K562 (cell line): Measurements from ENCODE around the gene CGA. TPM values are rescaled to one million over a fixed set of nuclear protein-coding genes. Genes with fewer than 3 reads are reported as not detected.

Experiments
- ATAC-seq: fragments of 200-7000 bp; cut with Tn5 transposase; 3 replicates; pipeline ENCODE4 v1.9.1; 2020; ENCODE audit warnings: moderate library complexity
- BruUV-seq: library from RNA; stranded (reverse); fragments of 400-500 nt; replicated peaks from 2 replicates; lab custom pipeline; 2021; lab: Mats Ljungman, UMichigan
- CTCF ChIA-PET: fragments of 300-600 bp; formaldehyde crosslinking; extraction: SDS; loops from one replicate; lab custom pipeline; 2021; ENCODE audit warnings: low intra/inter-chr PET ratio; lab: Yijun Ruan, JAX
- POLR2A ChIA-PET: fragments of 300-600, 350-650 bp; sonication (Branson Sonifier 250); formaldehyde crosslinking; extraction: SDS; loops from one replicate; lab custom pipeline; 2021; ENCODE audit warnings: antibody characterized with exemption, inconsistent platforms; lab: Yijun Ruan, JAX
- DNase-seq, 4 experiments: peaks; one replicate each; pipeline versions ENCODE4 v3.0.0 to v3.0.0-alpha.2; 2011 to 2018; ENCODE audit warnings: low spot score in 3 of 4, mixed read lengths in 3 of 4; ENCODE audit errors: extremely low read depth in 1 of 4
- FAIRE-seq: peaks from 2 replicates; lab custom pipeline; 2011; peaks lifted over from hg19 to GRCh38; lab: Jason Lieb, UNC
- H2AFZ ChIP-seq: 2 replicates; pipeline ENCODE4 v1.6.0; 2011; ENCODE audit warnings: low read depth, low read length, control low read depth, inconsistent platforms
- H3K27ac ChIP-seq: fragments of 200-600 bp; 3 replicates; pipeline ENCODE4 v1.8.0; 2011; ENCODE audit warnings: low read depth, mild to moderate bottlenecking, control low read depth, inconsistent platforms, low read length, moderate library complexity, mixed read lengths; ENCODE audit errors: extremely low read depth
- H3K27me3 ChIP-seq, 2 experiments: fragments of 300-600 bp in 1 of 2; 2 replicates in 1 of 2; 3 replicates in 1 of 2; pipeline versions ENCODE4 v1.6.0 to v1.8.0; 2011; ENCODE audit warnings: inconsistent platforms in 2 of 2, low read length in 2 of 2, mild to moderate bottlenecking in 1 of 2, mixed read lengths in 1 of 2, moderate library complexity in 1 of 2; ENCODE audit not compliant: control insufficient read depth in 2 of 2, insufficient read depth in 2 of 2
- H3K36me3 ChIP-seq: fragments of 300-600 bp; 3 replicates; pipeline ENCODE4 v1.8.0; 2011; ENCODE audit warnings: mild to moderate bottlenecking, low read length, inconsistent platforms; ENCODE audit not compliant: control insufficient read depth, insufficient read depth
- H3K4me1 ChIP-seq, 2 experiments: fragments of 200-600 bp in 1 of 2; replicated peaks in 1 of 2; 2 replicates in 1 of 2; 3 replicates in 1 of 2; pipeline versions ENCODE4 v1.5.1 to v1.8.0; 2011; ENCODE audit warnings: inconsistent platforms in 2 of 2, low read length in 2 of 2, mild to moderate bottlenecking in 1 of 2, mixed read lengths in 1 of 2, moderate library complexity in 1 of 2; ENCODE audit not compliant: control insufficient read depth in 2 of 2, insufficient read depth in 2 of 2
- H3K4me2 ChIP-seq: 2 replicates; pipeline ENCODE4 v1.6.1; 2011; ENCODE audit warnings: low read length, control low read depth, inconsistent platforms, mixed read lengths; ENCODE audit not compliant: insufficient read depth
- H3K4me3 ChIP-seq: fragments of 200-600 bp; sonication (generic), shearing (Covaris generic); 2 replicates; pipeline ENCODE4 v1.5.1; 2016; ENCODE audit warnings: control low read depth, inconsistent platforms
- H3K79me2 ChIP-seq: fragments of 200-600 bp; 3 replicates; pipeline ENCODE4 v1.8.0; 2011; ENCODE audit warnings: low read length, inconsistent platforms; ENCODE audit not compliant: control insufficient read depth, insufficient read depth
- H3K9ac ChIP-seq, 2 experiments: 2 replicates each; pipeline versions ENCODE4 v1.6.0 to v1.6.1; 2011; ENCODE audit warnings: low read depth in 2 of 2, low read length in 2 of 2, control low read depth in 1 of 2, inconsistent platforms in 1 of 2, mild to moderate bottlenecking in 1 of 2, mixed read lengths in 1 of 2; ENCODE audit not compliant: insufficient read depth in 1 of 2
- H3K9me1 ChIP-seq: one replicate; pipeline ENCODE4 v1.6.0; 2011; ENCODE audit warnings: inconsistent platforms, mild to moderate bottlenecking, low read length, moderate library complexity; ENCODE audit not compliant: control insufficient read depth, insufficient read depth
- H3K9me3 ChIP-seq: replicated peaks from 2 replicates; pipeline ENCODE4 v1.5.1; 2011; ENCODE audit warnings: low read depth, low read length, inconsistent platforms; ENCODE audit not compliant: control insufficient read depth, insufficient read depth
- H4K20me1 ChIP-seq: replicated peaks from 2 replicates; pipeline ENCODE4 v1.6.1; 2011; ENCODE audit warnings: low read length, inconsistent platforms, mixed read lengths; ENCODE audit not compliant: control insufficient read depth, insufficient read depth
- ETV6 ChIP-seq, 3 experiments: fragments of 150-350 bp in 1 of 3; sonication (generic) in 1 of 3; formaldehyde crosslinking in 1 of 3; IDR thresholded peaks; 2 replicates each; pipeline versions ENCODE4 v1.6.1 to v1.8.0; 2014 to 2022; ENCODE audit warnings: borderline replicate concordance in 2 of 3, low read depth in 2 of 3, antibody characterized with exemption in 1 of 3, low read length in 1 of 3, mild to moderate bottlenecking in 1 of 3, missing genetic modification reagents in 1 of 3
- GMEB1 ChIP-seq: fragments of 250-450 bp; sonication (Bioruptor Pico); IDR thresholded peaks from 2 replicates; pipeline ENCODE4 v1.4.0; 2020; ENCODE audit warnings: mild to moderate bottlenecking
- GTF2B ChIP-seq: IDR thresholded peaks from 2 replicates; pipeline ENCODE4 v1.6.1; 2011; ENCODE audit not compliant: insufficient read length; ENCODE audit errors: extremely low read depth
- RFX1 ChIP-seq: fragments of 450-650 bp; IDR thresholded peaks from 2 replicates; pipeline ENCODE4 v1.6.1; 2016; ENCODE audit warnings: mild to moderate bottlenecking, moderate library complexity
- SIRT6 ChIP-seq: IDR thresholded peaks from one replicate; pipeline ENCODE4 v1.6.1; 2012; ENCODE audit warnings: low read depth, mild to moderate bottlenecking, control low read depth, inconsistent platforms, low read length, moderate library complexity
- ZBTB1 ChIP-seq: sonication (generic); formaldehyde crosslinking; IDR thresholded peaks from 2 replicates; pipeline ENCODE4 v1.8.1; 2023; ENCODE audit warnings: missing genetic modification reagents, low read depth, mild to moderate bottlenecking, borderline replicate concordance
- ZC3H8 ChIP-seq: fragments of 450-650 bp; IDR thresholded peaks from 2 replicates; pipeline ENCODE4 v1.6.1; 2017
- ZFX ChIP-seq: sonication (generic); formaldehyde crosslinking; IDR thresholded peaks from 2 replicates; pipeline ENCODE4 v1.8.0; 2022; ENCODE audit warnings: mild to moderate bottlenecking, missing genetic modification reagents, moderate library complexity
- ZNF12 ChIP-seq: sonication (generic); formaldehyde crosslinking; IDR thresholded peaks from 2 replicates; pipeline ENCODE4 v1.4.0; 2020; ENCODE audit warnings: mild to moderate bottlenecking, missing genetic modification reagents
- ZNF274 ChIP-seq: IDR thresholded peaks from 2 replicates; pipeline ENCODE4 v1.6.1; 2011; ENCODE audit warnings: low read depth, mild to moderate bottlenecking, low read length, moderate library complexity, borderline replicate concordance
- ZNF431 ChIP-seq: sonication (generic); formaldehyde crosslinking; IDR thresholded peaks from 2 replicates; pipeline ENCODE4 v1.8.0; 2022; ENCODE audit warnings: mild to moderate bottlenecking, missing genetic modification reagents
- ZNF778 ChIP-seq: fragments of 450-650 bp; formaldehyde crosslinking; IDR thresholded peaks from 2 replicates; pipeline ENCODE4 v1.4.0; 2020; ENCODE audit warnings: mild to moderate bottlenecking, moderate library complexity
- WGBS: fragments of 100-300 bp; shearing (Covaris generic); methylation state at CpG from one replicate; pipeline ENCODE4 v1.1.6; 2016; ENCODE audit warnings: low coverage, mixed read lengths; ENCODE audit not compliant: insufficient coverage; ENCODE audit errors: missing lambda C conversion rate; 5-methylcytosine and 5-hydroxymethylcytosine counted together
- in situ Hi-C: fragments of 300-500 bp; cut with MboI; formaldehyde crosslinking; loops from 4 replicates; pipeline ENCODE4 v1.15.0; 2018; ENCODE audit warnings: inconsistent platforms, mixed read lengths
- intact Hi-C: fragments of 100-400 bp; cut with micrococcal nuclease; formaldehyde crosslinking; loops from 2 replicates; pipeline ENCODE4 v1.14.2; 2022
- polyA plus RNA-seq, 8 experiments: library from polyadenylated mRNA; depleted of rRNA in 4 of 8; stranded (reverse) in 5 of 8; unstranded in 3 of 8; fragments of >200 nt; fragmentation: Nextera tagmentation in 2 of 8; fragmentation: Illumina TruSeq in 1 of 8; extraction: Ambion mirVana in 2 of 8; extraction: Trizol in 1 of 8; gene quantifications; 2 replicates each; pipeline versions ENCODE4 v1.2.1 to v1.2.3, GENCODE V29; 2011 to 2014; ENCODE audit warnings: inconsistent platforms in 1 of 8, missing spikeins in 1 of 8
- total RNA-seq, 7 experiments: library from RNA; depleted of rRNA in 6 of 7; stranded (reverse); fragments of >200 nt in 6 of 7; fragmentation: Illumina TruSeq in 2 of 7; extraction: Trizol in 2 of 7; gene quantifications; 2 replicates each; pipeline versions ENCODE4 v1.2.1 to v1.2.3, GENCODE V29; 2011 to 2021; ENCODE audit warnings: low replicate concordance in 1 of 7
- TF ChIP-seq, protein P1 (sequence below): fragments of 450-650 bp; IDR thresholded peaks from 2 replicates; pipeline ENCODE4 v1.6.1; 2017; ENCODE audit warnings: mild to moderate bottlenecking, moderate library complexity

Gene CGA
- total and polyA plus RNA-seq, 9 of the 15 experiments (the other 6 are each of a cell fraction or from before 2014, with no cell fraction given) = 0.13 to 0.24 TPM; not detected in 7

GRCh38 chr6:87054143-87054833 is 40.6 kb downstream of the CGA start (continued):
- TF ChIP-seq GMEB1 (CRISPR knock-in tag) (no peak), RFX1 (no peak), ZNF12 (CRISPR knock-in tag) (no peak), SIRT6 (no peak), ZNF778 (no peak), ZBTB1 (CRISPR knock-in tag) (no peak), ZNF274 (no peak)

DNA sequence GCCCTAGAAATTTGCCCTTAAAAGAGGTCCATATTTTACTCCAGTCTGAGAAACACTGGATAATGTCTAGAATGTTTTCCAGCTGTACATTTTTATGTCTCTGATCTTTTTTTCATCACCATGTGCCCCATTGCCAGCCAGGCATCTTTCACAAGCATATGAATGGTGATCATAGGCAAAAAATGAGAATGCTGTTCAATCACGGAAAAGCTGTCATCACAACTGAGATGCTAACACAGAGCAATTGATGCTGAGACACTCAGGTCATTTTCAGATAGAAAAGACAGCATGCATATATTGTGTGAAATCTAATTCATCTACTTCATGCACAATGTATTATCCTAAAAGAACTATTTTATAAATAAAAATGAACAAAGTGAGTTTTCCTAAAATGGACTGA is 41.6 kb downstream of the CGA start:
- no TSS peak for BruUV-seq
- intact Hi-C loops (no loop called here), in situ Hi-C loops (no loop called here)
- H3K9ac ChIP-seq = no peak overlapping the region
- H3K27ac ChIP-seq = no peak overlapping the region
- H3K4me2 ChIP-seq = no peak overlapping the region
- no peak overlapping the region for H2AFZ ChIP-seq
- 0% methylated on average over 1 of the region's 1 CpG for WGBS
- no peaks in the 10 kb centered on the region for H3K79me2 ChIP-seq
- DNase-seq (no peak), ATAC-seq (no peak), FAIRE-seq (no peak)
- ChIA-PET CTCF (no interaction called here), POLR2A (interaction anchor here (0.7 kb wide), 2 partner anchors 8 to 928 kb away, joined by 3 read pairs; no protein-coding TSS in a partner anchor)
- no peaks in the 10 kb centered on the region for H3K36me3 ChIP-seq
- H3K27me3 ChIP-seq = no peaks in the 10 kb centered on the region; a peak in 1 of 5 replicates
- no peaks in the 10 kb centered on the region for H3K4me1 ChIP-seq
- no peaks in the 10 kb centered on the region for H4K20me1 ChIP-seq
- no peaks in the 10 kb centered on the region for H3K9me1 ChIP-seq
- H3K9me3 ChIP-seq = no peaks in the 10 kb centered on the region
- no peak overlapping the region for H3K4me3 ChIP-seq
- TF ChIP-seq ETV6 (IDR thresholded peaks at IDR 0.05; ENCODE audit: borderline replicate concordance in 1 of 2, low read depth in 2 of 2, low read length in 1 of 2) (no peak), ETV6 (CRISPR knock-in tag; IDR thresholded peaks at IDR 0.05; ENCODE audit: borderline replicate concordance) (no peak), GTF2B (no peak), ZNF431 (no peak), ZC3H8 (no peak), ZFX (CRISPR knock-in tag) (no peak)
- TF ChIP-seq, protein P1, sequence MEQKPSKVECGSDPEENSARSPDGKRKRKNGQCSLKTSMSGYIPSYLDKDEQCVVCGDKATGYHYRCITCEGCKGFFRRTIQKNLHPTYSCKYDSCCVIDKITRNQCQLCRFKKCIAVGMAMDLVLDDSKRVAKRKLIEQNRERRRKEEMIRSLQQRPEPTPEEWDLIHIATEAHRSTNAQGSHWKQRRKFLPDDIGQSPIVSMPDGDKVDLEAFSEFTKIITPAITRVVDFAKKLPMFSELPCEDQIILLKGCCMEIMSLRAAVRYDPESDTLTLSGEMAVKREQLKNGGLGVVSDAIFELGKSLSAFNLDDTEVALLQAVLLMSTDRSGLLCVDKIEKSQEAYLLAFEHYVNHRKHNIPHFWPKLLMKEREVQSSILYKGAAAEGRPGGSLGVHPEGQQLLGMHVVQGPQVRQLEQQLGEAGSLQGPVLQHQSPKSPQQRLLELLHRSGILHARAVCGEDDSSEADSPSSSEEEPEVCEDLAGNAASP = no peak
